Osteocyte (in vitro differentiated cells): Measurements from ENCODE around the gene HMG20A. TPM values are rescaled to one million over a fixed set of nuclear protein-coding genes. Genes with fewer than 3 reads are reported as not detected.
"Not testable (repeated sequence)": the region's sequence is repeated elsewhere in the genome, so short reads cannot be mapped to it uniquely, and the experiment has no call there.

Experiments
- DNase-seq: peaks from one replicate; pipeline ENCODE4 v3.0.0; 2021; ENCODE audit warnings: mixed read lengths; ENCODE audit not compliant: unreplicated experiment; ENCODE audit errors: extremely low spot score
- H3K27ac Mint-ChIP-seq: one replicate; pipeline ENCODE4 v1.8.0; 2021; ENCODE audit warnings: mild to moderate bottlenecking, mixed read lengths; ENCODE audit not compliant: unreplicated experiment
- H3K27me3 Mint-ChIP-seq: one replicate; pipeline ENCODE4 v1.8.0; 2021; ENCODE audit warnings: mixed read lengths; ENCODE audit not compliant: unreplicated experiment
- H3K36me3 Mint-ChIP-seq: one replicate; pipeline ENCODE4 v1.8.0; 2021; ENCODE audit warnings: mixed read lengths; ENCODE audit not compliant: unreplicated experiment
- H3K4me1 Mint-ChIP-seq: one replicate; pipeline ENCODE4 v1.8.0; 2021; ENCODE audit warnings: mixed read lengths; ENCODE audit not compliant: unreplicated experiment
- H3K4me3 Mint-ChIP-seq: one replicate; pipeline ENCODE4 v1.8.0; 2021; ENCODE audit warnings: mild to moderate bottlenecking, moderate library complexity, mixed read lengths; ENCODE audit not compliant: unreplicated experiment
- H3K9me3 Mint-ChIP-seq: one replicate; pipeline ENCODE4 v1.8.0; 2021; ENCODE audit warnings: mixed read lengths; ENCODE audit not compliant: unreplicated experiment
- CTCF ChIP-seq: fragments of 200-600 bp; sonication (generic); IDR thresholded peaks from 2 replicates; pipeline ENCODE4 v1.5.0; 2021; ENCODE audit warnings: antibody characterized with exemption, mild to moderate bottlenecking, moderate library complexity
- total RNA-seq: library from RNA; stranded (reverse); gene quantifications from 2 replicates; pipeline ENCODE4 v1.2.1, GENCODE V29; 2021

HMG20A gene
- total RNA-seq, 1 donor from 2014 or later: 49.5 TPM

DNA sequence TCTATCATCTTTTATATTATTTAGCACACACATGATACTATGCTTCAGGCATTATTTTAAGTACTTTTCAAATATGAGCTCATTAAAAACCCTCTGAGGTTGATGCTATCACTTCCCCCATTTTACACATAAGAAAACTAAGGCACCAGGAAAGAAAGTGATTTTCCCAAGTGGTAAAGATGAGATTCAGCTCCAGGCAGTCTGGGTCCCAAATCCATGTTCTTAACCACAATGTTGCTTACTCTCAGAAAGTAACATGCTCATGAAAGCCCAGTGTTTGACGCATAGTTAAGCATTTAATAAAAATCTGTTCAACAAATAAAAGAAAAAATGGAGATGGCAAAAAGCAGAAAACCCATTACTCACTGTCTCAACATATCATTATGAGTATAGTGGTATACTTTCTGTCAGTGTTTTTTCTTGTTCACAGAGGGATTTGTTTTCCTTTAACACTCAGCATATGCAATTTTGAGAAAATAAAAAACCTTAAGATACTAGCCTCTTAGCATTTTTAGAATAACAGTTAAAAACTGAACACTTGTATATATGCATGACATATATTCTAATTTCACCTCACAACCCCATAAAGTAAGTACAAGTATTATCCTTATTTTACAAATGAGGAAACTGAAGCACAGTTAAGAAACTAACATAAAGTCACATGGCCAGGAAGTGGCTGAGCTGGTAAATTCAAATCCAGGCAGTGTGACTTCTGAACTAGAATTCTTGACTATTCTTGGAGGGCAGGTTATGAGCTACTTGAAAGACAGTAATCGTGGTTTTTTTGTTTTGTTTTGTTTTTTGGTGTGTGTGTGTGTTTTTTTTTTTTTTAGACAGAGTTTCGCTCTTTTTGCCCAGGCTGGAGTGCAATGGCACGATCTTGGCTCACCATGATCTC lies 11.2 kb upstream of the HMG20A start:
- no peaks in the 10 kb centered on the region for H3K27me3 Mint-ChIP-seq
- no peak overlapping the region for H3K4me3 Mint-ChIP-seq
- peak overlapping the region; percentile 77 for H3K27ac Mint-ChIP-seq
- TF ChIP-seq CTCF: no peak
- DNase-seq: no peak
- peaks cover 13% of the 10 kb centered on the region for H3K9me3 Mint-ChIP-seq
- H3K4me1 Mint-ChIP-seq: peaks cover 50% of the 10 kb centered on the region
- H3K36me3 Mint-ChIP-seq: peaks cover 17% of the 10 kb centered on the region

GRCh38 chr15:77410157-77410500 lies 10.6 kb upstream of the HMG20A start:
- peak overlapping the region; percentile 77 for H3K27ac Mint-ChIP-seq

GRCh38 chr15:77410701-77411618 lies 9.7 kb upstream of the HMG20A start:
- no peaks in the 10 kb centered on the region for H3K27me3 Mint-ChIP-seq
- peaks cover 13% of the 10 kb centered on the region for H3K9me3 Mint-ChIP-seq
- DNase-seq: no peak
- H3K27ac Mint-ChIP-seq: no peak overlapping the region
- peaks cover 48% of the 10 kb centered on the region for H3K4me1 Mint-ChIP-seq
- no peak for TF ChIP-seq CTCF
- H3K36me3 Mint-ChIP-seq: peaks cover 16% of the 10 kb centered on the region
- H3K4me3 Mint-ChIP-seq: no peak overlapping the region

More at GRCh38 chr15:77410157-77410500, 10.6 kb upstream of the HMG20A start:
- H3K4me3 Mint-ChIP-seq, H3K27me3 Mint-ChIP-seq, DNase-seq: not testable (repeated sequence)
- Mint-ChIP-seq H3K9me3 (peaks cover 13% of the 10 kb centered on the region), H3K36me3 (peaks cover 17% of the 10 kb centered on the region), H3K4me1 (peaks cover 52% of the 10 kb centered on the region)

GRCh38 chr15:77411619-77411976 lies 9.1 kb upstream of the HMG20A start:
- no peak for DNase-seq
- H3K4me1 Mint-ChIP-seq: peaks cover 47% of the 10 kb centered on the region

More at GRCh38 chr15:77411619-77411976, 9.1 kb upstream of the HMG20A start:
- no peak for TF ChIP-seq CTCF
- no peak overlapping the region for H3K4me3 Mint-ChIP-seq
- H3K27me3 Mint-ChIP-seq: no peaks in the 10 kb centered on the region
- no peak overlapping the region for H3K27ac Mint-ChIP-seq
- peaks cover 10% of the 10 kb centered on the region for H3K9me3 Mint-ChIP-seq
- peaks cover 10% of the 10 kb centered on the region for H3K36me3 Mint-ChIP-seq
